AG09319 (cell line): ENCODE measurements around the gene GLYAT.

Experiments
- DNase-seq: peaks from one replicate; pipeline ENCODE4 v3.0.0-alpha.2; 2010; ENCODE audit warnings: low read depth; ENCODE audit errors: extremely low read depth
- CTCF ChIP-seq: IDR thresholded peaks from 2 replicates; pipeline ENCODE4 v1.5.1; 2011; ENCODE audit warnings: low read depth, mild to moderate bottlenecking, inconsistent platforms, low read length, moderate library complexity

GLYAT gene

GRCh38 chr11:58671983-58672633 is 59.6 kb downstream of the GLYAT start:
- no peak for DNase-seq

GRCh38 chr11:58659910-58660570 is 71.7 kb downstream of the GLYAT start:
- TF ChIP-seq CTCF, result no peak

More at GRCh38 chr11:58671983-58672633, 59.6 kb downstream of the GLYAT start:
- no peak for TF ChIP-seq CTCF

GRCh38 chr11:58659404-58659803 is 72.3 kb downstream of the GLYAT start:
- TF ChIP-seq CTCF, result no peak
- no peak for DNase-seq

More at GRCh38 chr11:58659910-58660570, 71.7 kb downstream of the GLYAT start:
- DNase-seq, result no peak
